Endothelial cell of umbilical vein (primary cell): Measurements from ENCODE around the gene LCNL1. TPM values are rescaled to one million over a fixed set of nuclear protein-coding genes. Genes with fewer than 3 reads are reported as not detected.

Experiments
- BruUV-seq: library from RNA; stranded (reverse); fragments of 400-500 nt; replicated peaks from 2 replicates; lab custom pipeline; 2021; lab: Mats Ljungman, UMichigan
- CTCF ChIA-PET: fragments of 300-600, 350-600 bp; sonication (Branson Sonifier 250); formaldehyde crosslinking; loops from one replicate; lab custom pipeline; 2021; ENCODE audit warnings: antibody characterized with exemption, inconsistent platforms; lab: Charles Lee
- POLR2A ChIA-PET: fragments of 300-600, 350-600 bp; sonication (Branson Sonifier 250); formaldehyde crosslinking; loops from one replicate; lab custom pipeline; 2021; ENCODE audit warnings: antibody characterized with exemption, inconsistent platforms; lab: Charles Lee
- DNase-seq: peaks from one replicate; pipeline ENCODE4 v3.0.0-alpha.2; 2011; ENCODE audit warnings: low read depth, low spot score
- FAIRE-seq: peaks from 2 replicates; lab custom pipeline; 2011; peaks lifted over from hg19 to GRCh38; lab: Jason Lieb, UNC
- H2AFZ ChIP-seq: 2 replicates; pipeline ENCODE4 v1.6.0; 2012; ENCODE audit warnings: low read depth, low read length, control low read depth, inconsistent platforms
- H3K27ac ChIP-seq: 2 replicates; pipeline ENCODE4 v1.5.1; 2011; ENCODE audit warnings: low read depth, mild to moderate bottlenecking, control low read depth, low read length, moderate library complexity; ENCODE audit not compliant: insufficient read depth
- H3K27me3 ChIP-seq, 2 experiments: 2 replicates each; pipeline versions ENCODE4 v1.6.0 to v1.6.1; 2011; ENCODE audit warnings: low read length in 2 of 2, mixed read lengths in 1 of 2; ENCODE audit not compliant: control insufficient read depth in 2 of 2, insufficient read depth in 2 of 2
- H3K36me3 ChIP-seq, 2 experiments: 2 replicates in 1 of 2; 3 replicates in 1 of 2; pipeline ENCODE4 v1.5.1; 2011; ENCODE audit warnings: low read length in 2 of 2, mild to moderate bottlenecking in 1 of 2, moderate library complexity in 1 of 2; ENCODE audit not compliant: control insufficient read depth in 2 of 2, insufficient read depth in 2 of 2; ENCODE audit errors: extremely low read depth in 1 of 2
- H3K4me1 ChIP-seq: 3 replicates; pipeline ENCODE4 v1.5.1; 2011; ENCODE audit warnings: mild to moderate bottlenecking, low read length; ENCODE audit not compliant: control insufficient read depth, insufficient read depth; ENCODE audit errors: extremely low read depth
- H3K4me2 ChIP-seq: 2 replicates; pipeline ENCODE4 v1.6.1; 2011; ENCODE audit warnings: low read length, control low read depth, mixed read lengths; ENCODE audit not compliant: insufficient read depth
- H3K4me3 ChIP-seq, 3 experiments: fragments of 200-600 bp in 1 of 3; sonication (generic), shearing (Covaris generic) in 1 of 3; replicated peaks in 1 of 3; 2 replicates each; pipeline ENCODE4 v1.5.1; 2011 to 2016; ENCODE audit warnings: control low read depth in 3 of 3, low read length in 3 of 3, mild to moderate bottlenecking in 2 of 3, inconsistent platforms in 1 of 3, low read depth in 1 of 3, moderate library complexity in 1 of 3; ENCODE audit not compliant: insufficient read depth in 1 of 3
- H3K79me2 ChIP-seq: 2 replicates; pipeline ENCODE4 v1.6.0; 2012; ENCODE audit warnings: low read length, inconsistent platforms; ENCODE audit not compliant: control insufficient read depth, insufficient read depth
- H3K9ac ChIP-seq: replicated peaks from 2 replicates; pipeline ENCODE3; 2011; ENCODE audit warnings: low read length, control low read depth; ENCODE audit not compliant: insufficient read depth; ENCODE audit errors: extremely low read depth
- H3K9me1 ChIP-seq: replicated peaks from 3 replicates; pipeline ENCODE4 v1.6.0; 2011; ENCODE audit warnings: mild to moderate bottlenecking, low read length; ENCODE audit not compliant: control insufficient read depth, insufficient read depth; ENCODE audit errors: extremely low read depth
- H3K9me3 ChIP-seq: replicated peaks from 2 replicates; pipeline ENCODE4 v1.5.1; 2012; ENCODE audit warnings: low read length, inconsistent platforms; ENCODE audit not compliant: control insufficient read depth, insufficient read depth
- H4K20me1 ChIP-seq: replicated peaks from 2 replicates; pipeline ENCODE3; 2011; ENCODE audit warnings: mild to moderate bottlenecking, low read length; ENCODE audit not compliant: control insufficient read depth, insufficient read depth; ENCODE audit errors: extremely low read depth
- FOS ChIP-seq: IDR thresholded peaks from 2 replicates; pipeline ENCODE4 v1.6.1; 2011; ENCODE audit warnings: mild to moderate bottlenecking, low read length, moderate library complexity, borderline replicate concordance; ENCODE audit not compliant: insufficient read depth
- MAX ChIP-seq: IDR thresholded peaks from 2 replicates; pipeline ENCODE4 v1.6.1; 2011; ENCODE audit not compliant: insufficient read depth, insufficient read length
- dilution Hi-C: fragments of 300-500 bp; cut with MboI; formaldehyde crosslinking; loops from one replicate; pipeline ENCODE4 v1.15.0; 2019; ENCODE audit warnings: low sequenced_read_pairs; ENCODE audit not compliant: extremely low pct_ligation_motif_present
- intact Hi-C: fragments of 100-400 bp; cut with micrococcal nuclease; formaldehyde crosslinking; loops from one replicate; pipeline ENCODE4 v1.10.0; 2022
- polyA plus RNA-seq, 4 experiments: library from polyadenylated mRNA; depleted of rRNA in 3 of 4; stranded (reverse) in 3 of 4; unstranded in 1 of 4; fragments of >200 nt; gene quantifications; 2 replicates each; pipeline versions ENCODE4 v1.2.1 to v1.2.3, GENCODE V29; 2011 to 2012; ENCODE audit warnings: missing spikeins in 1 of 4
- total RNA-seq: library from RNA; stranded (reverse); gene quantifications from 2 replicates; pipeline ENCODE4 v1.2.3, GENCODE V29; 2021
- TF ChIP-seq, protein P1 (sequence below), 2 donors: IDR thresholded peaks; 1 replicate in 1 of 2; 2 replicates in 1 of 2; pipeline ENCODE4 v1.5.1; 2011; ENCODE audit warnings: low read length in 2 of 2, mild to moderate bottlenecking in 2 of 2, moderate library complexity in 2 of 2, control low read depth in 1 of 2, inconsistent platforms in 1 of 2, low read depth in 1 of 2; ENCODE audit not compliant: insufficient read depth in 1 of 2; ENCODE audit errors: extremely low read depth in 1 of 2

LCNL1 gene
- total and polyA plus RNA-seq, 2 donors (not counting 3 experiments of a cell fraction or from before 2014, with no cell fraction given): not detected

- no peak overlapping the region for H3K4me3 ChIP-seq
- ChIA-PET POLR2A (no interaction called here), CTCF (interaction anchor here (0.7 to 2.7 kb wide), 9 partner anchors 12 to 207 kb away, joined by 3 to 27 read pairs (median 3); partner anchors contain the start of genes AJM1 and TMEM141)
- TF ChIP-seq MAX (no peak), FOS (peak; percentile 54)
- TF ChIP-seq, protein P1, sequence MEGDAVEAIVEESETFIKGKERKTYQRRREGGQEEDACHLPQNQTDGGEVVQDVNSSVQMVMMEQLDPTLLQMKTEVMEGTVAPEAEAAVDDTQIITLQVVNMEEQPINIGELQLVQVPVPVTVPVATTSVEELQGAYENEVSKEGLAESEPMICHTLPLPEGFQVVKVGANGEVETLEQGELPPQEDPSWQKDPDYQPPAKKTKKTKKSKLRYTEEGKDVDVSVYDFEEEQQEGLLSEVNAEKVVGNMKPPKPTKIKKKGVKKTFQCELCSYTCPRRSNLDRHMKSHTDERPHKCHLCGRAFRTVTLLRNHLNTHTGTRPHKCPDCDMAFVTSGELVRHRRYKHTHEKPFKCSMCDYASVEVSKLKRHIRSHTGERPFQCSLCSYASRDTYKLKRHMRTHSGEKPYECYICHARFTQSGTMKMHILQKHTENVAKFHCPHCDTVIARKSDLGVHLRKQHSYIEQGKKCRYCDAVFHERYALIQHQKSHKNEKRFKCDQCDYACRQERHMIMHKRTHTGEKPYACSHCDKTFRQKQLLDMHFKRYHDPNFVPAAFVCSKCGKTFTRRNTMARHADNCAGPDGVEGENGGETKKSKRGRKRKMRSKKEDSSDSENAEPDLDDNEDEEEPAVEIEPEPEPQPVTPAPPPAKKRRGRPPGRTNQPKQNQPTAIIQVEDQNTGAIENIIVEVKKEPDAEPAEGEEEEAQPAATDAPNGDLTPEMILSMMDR (IDR thresholded peaks at IDR 0.05; ENCODE audit: extremely low read depth in 1 of 2, insufficient read depth in 1 of 2, low read depth in 1 of 2, low read length in 2 of 2): peak; percentile 12 to 19
- peak; percentile 67 for DNase-seq
- intact Hi-C loops: loop anchor here (5.0 kb wide), 1 partner anchor 156 kb away; the partner anchor contains the start of gene AJM1
- FAIRE-seq: peak; percentile 89
- H3K9me3 ChIP-seq: no peaks in the 10 kb centered on the region
- peaks cover 7% of the 10 kb centered on the region for H3K79me2 ChIP-seq
- H3K9ac ChIP-seq: peak overlapping the region; percentile 10
- H3K27ac ChIP-seq: peak overlapping the region; percentile 64
- peak overlapping the region; percentile 64 for H2AFZ ChIP-seq
- H3K9me1 ChIP-seq: no peaks in the 10 kb centered on the region
- no peaks in the 10 kb centered on the region for H3K27me3 ChIP-seq
- dilution Hi-C loops: no loop called here
- BruUV-seq: no TSS peak
- H3K4me1 ChIP-seq: peaks cover 29% of the 10 kb centered on the region
- no peaks in the 10 kb centered on the region for H3K36me3 ChIP-seq
- H3K4me2 ChIP-seq: peak overlapping the region; percentile 28
- H4K20me1 ChIP-seq: no peaks in the 10 kb centered on the region
These were observed 15.0 kb downstream of the LCNL1 start for GRCh38 chr9:136997830-136998234.
